ENCODE data around the gene ZNF135.

- TF ChIP-seq EZH2 (IDR thresholded peaks at IDR 0.05; ENCODE audit: insufficient read depth, low read length) (no peak), CTCF (IDR thresholded peaks at IDR 0.05; ENCODE audit: insufficient read depth, low read depth, low read length) (no peak)
These were observed 44.9 kb upstream of the ZNF135 start for GRCh38 chr19:58014141-58014540.

Measured in astrocyte (in vitro differentiated cells and primary cell).